HG02884 (cell line): ENCODE measurements around the gene ADD2.
"Not testable (repeated sequence)": the region's sequence is repeated elsewhere in the genome, so short reads cannot be mapped to it uniquely, and the experiment has no call there.

Experiments
- ATAC-seq: cut with Tn5 transposase; IDR thresholded peaks from one replicate; pipeline ENCODE4 v1.9.1; 2021; ENCODE audit warnings: mild to moderate bottlenecking, moderate library complexity; ENCODE audit not compliant: unreplicated experiment

Gene ADD2

GRCh38 chr2:70767699-70768589 is at the start of gene ADD2:
Gene ADD2, minus strand, starts transcription at chr2:70768200. Its CDS starts 61,792 bp downstream, at chr2:70706408.
- ATAC-seq, result no peak

DNA sequence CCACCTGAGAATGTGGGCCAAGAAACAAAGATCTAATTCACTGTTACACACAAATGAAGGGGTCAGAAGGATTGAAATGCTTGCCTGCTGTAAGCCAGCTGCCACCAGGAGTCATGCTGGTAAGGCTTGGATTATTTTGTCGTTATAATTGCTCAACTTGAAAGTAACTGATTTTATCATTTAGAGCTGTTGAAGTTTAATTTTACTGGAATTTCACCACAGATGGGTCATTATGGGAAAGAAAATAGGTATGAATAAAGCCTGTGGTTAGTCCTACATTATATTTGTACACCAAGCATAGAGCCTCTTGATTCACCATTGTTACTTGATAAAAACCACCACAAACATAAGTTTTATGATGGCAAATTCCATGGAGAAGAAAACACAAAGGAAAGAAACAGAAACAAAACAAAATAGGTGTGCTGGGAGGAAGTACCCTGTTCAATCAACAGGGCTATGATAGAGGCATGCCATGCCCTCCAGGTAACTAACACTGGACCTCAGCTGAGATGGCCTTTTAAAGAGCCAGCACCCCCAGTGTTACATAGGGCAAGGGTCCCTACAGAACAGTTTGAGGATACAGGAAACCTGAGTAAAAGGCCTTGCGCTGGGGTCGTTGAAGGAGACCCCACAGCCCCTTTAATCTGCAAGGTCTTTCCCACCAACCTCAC is 49.4 kb upstream of the ADD2 start:
- ATAC-seq, result no peak

DNA sequence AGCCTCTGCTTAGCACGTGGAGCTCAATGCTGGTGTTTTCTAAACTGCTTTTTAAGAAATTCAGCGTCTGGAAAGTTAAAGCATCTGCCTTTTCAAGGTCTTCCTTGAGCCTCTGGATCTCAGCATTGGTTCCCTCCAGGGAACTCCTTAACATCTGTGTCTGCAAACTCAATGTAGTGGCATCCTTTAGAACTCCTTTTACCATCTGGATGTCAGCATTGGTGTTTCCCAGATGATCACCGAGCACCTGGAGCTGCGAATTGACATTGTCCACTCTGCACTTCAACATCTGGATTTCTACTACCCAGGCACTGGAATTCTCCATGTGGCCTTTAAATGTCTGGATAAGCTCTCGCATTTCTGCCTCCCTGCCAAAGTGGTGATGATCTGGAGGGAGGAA is 48.7 kb upstream of the ADD2 start:
- ATAC-seq, result no peak

DNA sequence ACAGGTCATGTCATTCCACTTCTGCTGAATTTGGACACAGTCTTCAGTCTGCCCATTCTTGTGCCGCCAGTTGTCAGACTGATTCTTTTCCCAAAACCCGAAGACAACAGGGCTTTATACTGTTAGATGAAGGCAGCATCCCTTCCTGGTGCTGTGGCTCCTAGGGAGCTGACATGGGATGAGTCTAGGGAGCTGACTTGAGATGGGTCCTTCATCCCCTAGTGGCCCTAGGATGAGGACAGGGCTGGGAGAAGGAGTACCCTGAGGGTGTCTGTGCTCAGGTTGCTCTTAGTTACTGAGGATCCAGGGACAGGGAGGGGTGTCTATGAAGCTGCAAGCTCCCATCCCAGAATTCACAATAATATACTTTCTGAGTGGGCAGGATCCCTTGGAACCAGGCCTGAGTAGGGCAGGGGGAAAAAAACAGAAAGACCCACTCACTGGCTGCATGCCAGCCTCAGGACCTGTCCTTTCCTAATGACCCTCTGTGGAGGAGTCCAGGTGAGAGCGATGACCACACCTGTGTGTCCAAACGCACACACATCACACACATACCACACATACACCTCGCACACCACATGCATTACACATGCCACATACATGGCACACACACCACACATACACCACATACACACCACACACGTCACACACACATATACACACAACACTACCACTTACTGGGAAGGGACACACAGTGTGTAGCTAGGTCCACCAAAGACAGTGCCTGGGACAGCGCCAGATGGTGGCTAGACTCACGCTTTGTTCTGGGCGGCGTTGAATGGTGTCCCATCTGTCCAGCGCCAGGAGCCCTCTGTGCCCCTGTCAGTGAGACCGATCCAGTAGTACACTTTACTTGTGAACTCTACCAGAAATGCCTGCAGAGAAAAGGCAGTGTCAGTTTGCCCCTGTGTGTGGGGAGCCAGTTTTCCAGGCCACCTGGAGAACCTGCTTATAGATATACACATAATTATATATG is 41.3 kb upstream of the ADD2 start:
- ATAC-seq, result no peak

DNA sequence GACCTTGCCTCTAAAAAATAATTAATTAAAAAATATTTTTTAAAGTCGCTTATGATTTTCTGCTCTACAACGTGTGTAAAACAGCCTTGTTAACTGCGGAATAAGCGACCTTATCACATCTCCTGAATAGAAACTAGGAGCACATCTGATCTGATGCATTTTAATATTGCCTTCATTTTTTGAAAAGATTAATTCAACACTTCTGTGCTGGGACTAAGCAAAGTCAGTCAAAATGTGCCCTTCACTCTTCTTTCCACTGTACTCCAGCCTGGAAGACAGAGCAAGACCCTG is 39.8 kb upstream of the ADD2 start:
- no peak for ATAC-seq

GRCh38 chr2:70807102-70807827 is 39.3 kb upstream of the ADD2 start:
- no peak for ATAC-seq

DNA sequence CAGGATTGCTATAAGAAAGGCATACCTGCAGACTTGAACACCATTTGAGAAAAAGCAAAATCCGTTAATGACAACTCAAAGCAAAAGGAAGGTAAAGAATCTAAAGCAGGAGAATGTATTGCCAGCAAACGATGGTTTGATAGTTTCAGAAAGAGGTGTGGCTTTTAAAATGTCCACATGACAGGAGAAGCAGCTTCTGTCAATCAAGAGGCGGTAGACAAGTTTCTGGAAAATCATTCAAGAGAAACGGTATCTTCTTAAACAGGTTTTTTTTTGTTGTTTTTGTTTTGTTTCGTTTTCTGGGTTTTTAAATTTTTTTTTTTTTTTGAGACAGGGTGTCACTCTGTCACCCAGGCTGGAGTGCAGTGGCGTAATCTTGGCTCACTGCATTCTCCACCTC is 38.6 kb upstream of the ADD2 start:
- no peak for ATAC-seq

- ATAC-seq, result no peak
Measured at GRCh38 chr2:70806013-70806412, 38.0 kb upstream of the ADD2 start.

DNA sequence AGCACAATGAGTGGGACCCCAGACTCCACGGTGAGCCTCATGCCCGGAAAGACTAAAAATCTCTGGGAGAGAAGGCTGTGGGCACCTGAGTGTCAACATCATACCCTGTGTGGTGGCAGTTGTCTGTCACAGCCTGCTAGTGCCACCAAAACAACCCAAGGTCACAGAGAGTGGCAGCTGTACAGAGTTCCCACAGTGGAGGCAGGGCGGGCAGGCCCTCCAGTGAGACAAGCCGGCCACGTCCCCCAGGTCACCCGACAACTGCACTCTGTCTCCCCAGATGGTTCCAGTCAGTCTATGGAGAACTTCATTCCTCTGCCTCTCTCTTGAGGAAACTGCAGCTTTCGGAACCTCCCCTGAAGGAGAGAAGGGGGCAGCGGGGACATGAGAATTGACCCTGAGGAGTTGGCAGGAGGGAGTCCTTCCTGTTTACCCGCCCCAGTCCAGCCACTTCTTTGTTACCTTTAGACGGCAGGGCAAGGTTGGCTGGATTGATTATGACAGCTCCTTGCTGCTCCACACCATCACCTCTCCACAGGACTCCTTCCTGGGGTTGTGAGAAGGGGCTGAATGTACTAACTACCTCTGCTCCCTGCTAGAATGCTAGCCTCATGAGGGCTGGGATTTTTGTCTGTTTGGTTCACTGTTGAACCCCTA is 33.7 kb upstream of the ADD2 start:
- ATAC-seq, result no peak

GRCh38 chr2:70799706-70800105 is 31.7 kb upstream of the ADD2 start:
- no peak for ATAC-seq

- ATAC-seq, result not testable (repeated sequence)
Measured at GRCh38 chr2:70797996-70798395, 30.0 kb upstream of the ADD2 start.

GRCh38 chr2:70797506-70797905 is 29.5 kb upstream of the ADD2 start:
- no peak for ATAC-seq

GRCh38 chr2:70796262-70796661 is 28.3 kb upstream of the ADD2 start:
- no peak for ATAC-seq

DNA sequence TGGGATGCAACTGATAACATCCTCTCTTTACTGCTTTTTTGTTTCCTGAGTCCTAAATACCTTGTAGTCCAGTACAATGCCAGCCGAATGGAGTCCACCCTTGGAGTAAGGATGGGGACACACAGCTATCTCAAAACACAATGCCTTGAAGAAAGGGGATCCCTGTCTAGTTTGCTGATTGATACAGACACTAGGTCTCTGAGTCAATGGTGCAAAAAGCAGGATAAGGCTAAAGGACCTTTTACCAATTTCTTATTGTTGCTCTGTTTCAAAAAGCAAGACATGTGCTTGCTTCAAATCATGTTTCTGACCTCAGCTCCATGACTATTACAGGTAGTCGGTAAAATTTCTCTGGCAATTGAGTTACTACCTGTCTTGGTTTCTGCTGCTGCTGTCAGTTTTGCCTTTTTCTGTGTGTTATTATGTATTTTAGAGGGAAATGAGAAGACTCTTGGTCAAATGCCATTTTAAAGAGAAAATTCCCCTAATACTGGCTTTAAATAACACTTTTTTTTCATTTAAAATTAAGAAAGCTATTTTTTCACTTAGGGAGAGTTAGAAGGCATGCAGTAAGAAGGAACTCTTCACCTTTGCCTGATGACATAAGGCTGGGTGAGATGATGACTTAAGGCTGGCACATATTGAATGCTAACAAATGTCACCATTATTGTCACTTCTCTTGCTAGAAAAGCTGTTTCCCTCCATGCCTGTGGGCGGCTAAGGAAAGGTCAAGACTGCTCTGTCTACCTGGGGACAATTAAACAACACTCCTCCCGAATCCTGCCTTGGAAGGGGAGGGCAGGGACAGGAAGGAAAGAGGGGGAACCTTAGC is 27.4 kb upstream of the ADD2 start:
- no peak for ATAC-seq

DNA sequence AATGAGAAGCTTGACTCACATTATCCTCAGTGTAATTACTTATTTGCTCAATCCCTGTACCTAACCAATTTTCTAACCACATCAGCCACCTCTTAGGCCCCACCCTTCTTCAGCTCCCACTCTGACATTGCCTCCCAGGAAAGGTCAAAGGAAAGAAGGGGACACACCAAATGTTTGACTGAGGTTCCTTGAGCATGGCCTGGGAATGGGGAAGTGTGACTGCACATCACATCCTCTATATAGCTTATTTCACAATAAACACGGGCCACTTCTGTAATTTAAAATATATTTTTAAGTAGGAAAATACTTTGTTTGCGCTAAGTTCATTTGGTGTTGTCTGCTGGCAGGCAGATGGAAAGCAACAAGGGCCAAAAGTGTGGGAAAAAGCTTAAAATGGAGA is 25.4 kb upstream of the ADD2 start:
- no peak for ATAC-seq

DNA sequence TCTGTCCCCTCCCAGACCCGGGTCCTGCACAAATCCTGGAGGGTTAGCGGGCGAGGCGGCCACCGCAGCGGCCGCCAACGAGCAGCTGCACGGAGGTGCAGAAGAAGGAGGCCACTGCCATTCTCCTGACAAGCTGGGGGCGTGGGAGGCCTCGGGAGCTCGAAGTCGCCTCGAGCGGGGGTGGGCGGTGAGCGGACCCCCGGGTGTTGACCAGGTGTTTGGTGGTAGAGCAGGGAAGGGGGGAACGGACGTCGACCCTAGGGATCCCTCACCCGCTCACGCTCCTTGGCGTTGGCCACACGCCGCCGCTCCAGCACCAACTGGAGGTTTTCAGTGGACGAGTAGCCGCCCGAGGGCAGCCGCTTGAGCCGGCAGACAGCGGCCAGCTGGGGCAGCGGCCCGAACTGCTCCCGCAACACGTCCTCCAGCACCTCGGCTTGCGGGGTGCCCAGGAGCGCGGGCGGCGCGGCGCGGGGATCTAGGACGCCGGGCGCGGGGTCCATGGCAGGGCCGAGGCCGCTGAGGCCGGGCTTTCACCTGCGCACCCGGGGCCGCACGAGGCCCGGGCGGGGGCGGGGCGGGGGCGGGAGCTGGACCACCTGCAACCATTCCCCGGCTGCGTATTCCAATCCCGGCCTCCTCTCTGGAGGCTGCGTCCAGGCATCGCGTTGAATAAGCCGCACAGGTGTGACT is 22.3 kb upstream of the ADD2 start, which contains the start of gene FIGLA:
FIGLA (minus strand) TSS at position 508 of the 693 bp plus-strand sequence; CDS start at position 503, 5 bp downstream.
- ATAC-seq, result no peak

DNA sequence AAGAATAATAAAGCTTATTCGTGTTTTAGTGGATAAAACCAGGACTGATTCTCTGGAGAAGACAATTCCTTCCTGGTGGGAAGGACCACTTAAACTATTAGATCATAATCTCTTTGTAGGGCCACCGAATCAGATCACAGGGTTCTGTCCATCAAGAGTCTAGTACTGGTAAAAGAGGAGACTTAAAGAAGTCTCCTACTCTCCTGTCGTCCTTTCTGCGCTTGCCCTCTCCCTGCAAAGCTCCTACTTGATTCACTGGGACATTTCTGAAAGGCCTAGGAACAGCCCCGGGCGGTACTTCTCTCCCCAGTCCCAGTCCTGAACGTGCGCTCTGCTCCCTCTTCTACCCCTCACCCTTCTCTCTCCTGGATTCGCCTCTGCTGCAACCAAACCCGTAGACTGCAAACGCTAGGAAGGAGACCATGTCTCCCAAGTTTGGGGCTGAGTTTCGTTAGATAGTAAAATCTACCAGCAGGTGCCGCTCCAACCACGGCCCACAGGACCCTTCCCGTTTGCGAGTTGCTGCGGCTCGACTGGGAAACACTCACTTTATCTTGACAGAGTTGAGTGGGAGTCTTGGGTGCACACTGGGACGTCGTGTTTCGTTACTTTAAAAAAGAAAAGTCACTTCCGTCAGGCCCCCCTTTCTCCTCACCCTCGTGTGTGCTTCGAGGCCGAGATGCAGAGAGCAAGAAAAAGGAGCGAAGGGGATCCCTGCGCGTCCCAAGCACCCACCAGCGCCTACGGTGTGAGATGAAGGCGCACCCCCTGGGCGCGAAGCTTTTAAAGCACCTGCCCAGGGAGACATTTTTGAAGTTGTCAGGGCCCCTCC is 21.5 kb upstream of the ADD2 start:
- ATAC-seq, result no peak
